Choroid plexus epithelial cell (primary cell): ENCODE data around the gene FAM210A.
A peak's percentile ranks its signal among the peaks of the same experiment; 100 is the strongest.
"Not testable (repeated sequence)": the region's sequence is repeated elsewhere in the genome, so short reads cannot be mapped to it uniquely, and the experiment has no call there.

Source experiments
- DNase-seq: peaks from one replicate; pipeline ENCODE4 v3.0.0-alpha.2; 2010; ENCODE audit warnings: low read depth
- H3K4me3 ChIP-seq: 2 replicates; pipeline ENCODE4 v1.5.1; 2011; ENCODE audit warnings: low read depth, mild to moderate bottlenecking, control low read depth, low read length, moderate library complexity
- TF ChIP-seq, protein P1 (sequence below): conservative IDR thresholded peaks from 2 replicates; pipeline ENCODE4 v1.5.1; 2011; ENCODE audit warnings: low read depth, mild to moderate bottlenecking, control low read depth, inconsistent platforms, low read length, moderate library complexity

FAM210A gene

DNA sequence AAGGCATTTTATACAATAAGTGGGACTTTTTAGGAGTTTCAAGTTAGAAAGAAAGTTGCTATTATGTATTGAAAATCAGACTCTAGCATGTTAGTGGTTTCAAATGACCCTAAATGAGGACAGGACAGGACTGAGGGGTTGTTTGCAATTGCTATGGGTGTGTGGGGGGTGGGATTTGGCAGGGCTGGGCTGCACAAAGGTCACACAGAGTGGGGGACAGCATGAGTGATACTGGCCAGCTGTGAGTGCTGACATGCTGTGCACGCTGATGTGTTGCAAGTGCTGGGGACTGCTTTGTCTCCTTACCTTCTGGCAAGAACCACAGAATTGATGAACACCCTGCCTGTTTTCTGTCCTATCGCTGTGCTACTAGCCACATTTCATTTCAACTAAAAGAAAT, 29.9 kb upstream of the FAM210A start:
- H3K4me3 ChIP-seq: no peak overlapping the region
- no peak for DNase-seq
- TF ChIP-seq, protein P1, sequence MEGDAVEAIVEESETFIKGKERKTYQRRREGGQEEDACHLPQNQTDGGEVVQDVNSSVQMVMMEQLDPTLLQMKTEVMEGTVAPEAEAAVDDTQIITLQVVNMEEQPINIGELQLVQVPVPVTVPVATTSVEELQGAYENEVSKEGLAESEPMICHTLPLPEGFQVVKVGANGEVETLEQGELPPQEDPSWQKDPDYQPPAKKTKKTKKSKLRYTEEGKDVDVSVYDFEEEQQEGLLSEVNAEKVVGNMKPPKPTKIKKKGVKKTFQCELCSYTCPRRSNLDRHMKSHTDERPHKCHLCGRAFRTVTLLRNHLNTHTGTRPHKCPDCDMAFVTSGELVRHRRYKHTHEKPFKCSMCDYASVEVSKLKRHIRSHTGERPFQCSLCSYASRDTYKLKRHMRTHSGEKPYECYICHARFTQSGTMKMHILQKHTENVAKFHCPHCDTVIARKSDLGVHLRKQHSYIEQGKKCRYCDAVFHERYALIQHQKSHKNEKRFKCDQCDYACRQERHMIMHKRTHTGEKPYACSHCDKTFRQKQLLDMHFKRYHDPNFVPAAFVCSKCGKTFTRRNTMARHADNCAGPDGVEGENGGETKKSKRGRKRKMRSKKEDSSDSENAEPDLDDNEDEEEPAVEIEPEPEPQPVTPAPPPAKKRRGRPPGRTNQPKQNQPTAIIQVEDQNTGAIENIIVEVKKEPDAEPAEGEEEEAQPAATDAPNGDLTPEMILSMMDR: no peak

DNA sequence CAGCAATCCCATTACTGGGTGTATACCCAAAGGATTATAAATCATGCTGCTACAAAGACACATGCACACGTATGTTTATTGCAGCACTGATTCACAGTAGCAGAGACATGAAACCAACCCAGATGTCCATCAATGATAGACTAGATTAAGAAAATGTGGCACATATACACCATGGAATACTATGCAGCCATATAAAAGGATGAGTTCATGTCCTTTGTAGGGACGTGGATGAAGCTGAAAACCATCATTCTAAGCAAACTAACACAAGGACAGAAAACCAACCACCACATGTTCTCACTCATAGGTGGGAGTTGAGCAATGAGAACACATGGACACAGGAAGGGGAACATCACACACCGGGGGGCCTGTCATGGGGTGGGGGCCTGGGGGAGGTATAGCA, 25.2 kb upstream of the FAM210A start:
- not testable (repeated sequence) for H3K4me3 ChIP-seq, DNase-seq

- no peak for DNase-seq
- TF ChIP-seq, protein P1: no peak
- no peak overlapping the region for H3K4me3 ChIP-seq
These were observed 20.3 kb upstream of the FAM210A start for GRCh38 chr18:13746633-13747032.

DNA sequence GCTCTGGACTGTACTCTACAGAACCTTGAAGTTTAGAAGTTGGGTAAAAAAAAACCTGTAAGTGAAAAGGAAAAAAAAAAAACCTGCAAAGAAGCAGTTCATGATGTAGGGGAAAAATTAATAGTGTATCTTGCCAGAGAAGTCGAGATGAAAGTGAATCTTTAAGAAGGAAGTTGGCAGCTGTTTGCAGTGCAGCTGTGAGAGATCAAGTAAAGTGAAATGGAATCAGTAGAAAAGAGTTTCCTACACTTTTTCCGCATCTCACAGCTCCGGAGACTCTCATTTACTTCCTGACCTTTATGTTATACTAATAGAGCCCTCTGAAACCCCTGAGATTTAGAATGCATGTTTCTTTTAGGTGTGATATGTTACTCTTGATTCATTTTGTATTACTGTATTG, 19.3 kb upstream of the FAM210A start:
- DNase-seq: no peak
- TF ChIP-seq, protein P1: no peak
- H3K4me3 ChIP-seq: no peak overlapping the region

DNA sequence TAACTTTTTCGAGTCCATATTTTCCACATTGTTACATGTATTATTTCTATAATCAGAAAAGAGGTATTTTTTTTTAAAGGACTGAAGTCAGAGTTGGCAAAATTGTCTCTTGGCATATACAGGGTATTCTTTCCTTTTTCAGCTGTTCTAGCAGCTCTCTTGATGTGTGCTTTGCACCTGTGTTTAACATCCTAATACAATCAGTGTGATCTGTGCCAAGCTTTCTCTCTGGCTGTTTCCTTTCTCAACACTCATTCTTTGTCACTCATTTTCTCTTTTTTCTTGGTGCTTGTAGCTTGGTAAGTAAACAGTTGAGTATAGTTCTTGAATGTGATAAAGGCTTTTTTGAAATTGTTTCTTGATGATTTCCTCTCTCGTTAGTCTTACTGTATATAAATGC, 9.3 kb upstream of the FAM210A start:
- no peak for DNase-seq
- H3K4me3 ChIP-seq: no peak overlapping the region
- TF ChIP-seq, protein P1: no peak

DNA sequence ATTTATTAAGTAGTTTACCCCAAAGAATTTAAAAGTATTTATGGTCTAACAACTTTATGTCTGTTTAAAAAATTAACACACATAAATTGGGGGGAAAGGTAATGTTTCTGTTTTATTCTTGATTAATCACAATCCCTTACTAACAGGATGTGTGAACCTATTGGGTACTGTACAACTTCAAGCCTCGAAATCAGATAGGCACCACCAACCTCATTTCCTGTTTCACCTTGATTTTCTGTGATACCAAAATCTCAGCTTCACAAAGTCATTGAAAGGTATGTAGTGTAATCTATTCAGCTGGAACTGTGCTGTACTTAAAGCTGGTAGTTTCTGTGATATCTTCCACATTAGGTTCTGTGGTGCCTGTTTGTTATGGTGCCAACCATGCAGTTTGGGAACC, 4.1 kb upstream of the FAM210A start:
- TF ChIP-seq, protein P1: no peak
- no peak for DNase-seq
- H3K4me3 ChIP-seq: no peak overlapping the region

- peak; percentile 70 for DNase-seq
- peak overlapping the region; percentile 78 for H3K4me3 ChIP-seq
- TF ChIP-seq, protein P1: no peak
These were observed 594 bp upstream of the FAM210A start for GRCh38 chr18:13726972-13727331.
